Activated naive CD4-positive, alpha-beta T cell treated with anti-CD3 and anti-CD28 coated beads for 36 hours (primary cell): Measurements from ENCODE around the gene TEX51. TPM values are rescaled to one million over a fixed set of nuclear protein-coding genes. Genes with fewer than 3 reads are reported as not detected.

ENCODE experiments used
- CTCF ChIA-PET: fragments of 350-600 bp; sonication (Branson Sonifier 250); formaldehyde crosslinking; loops from one replicate; lab custom pipeline; 2021; ENCODE audit warnings: antibody characterized with exemption; lab: Charles Lee
- DNase-seq: peaks from one replicate; pipeline ENCODE4 v3.0.0-alpha.2; 2020
- H3K27ac Mint-ChIP-seq: one replicate; pipeline ENCODE4 v1.8.0; 2021; ENCODE audit warnings: mild to moderate bottlenecking, mixed read lengths
- H3K27me3 Mint-ChIP-seq: one replicate; pipeline ENCODE4 v1.8.0; 2021; ENCODE audit warnings: low read depth, mixed read lengths
- H3K36me3 Mint-ChIP-seq: one replicate; pipeline ENCODE4 v1.8.0; 2021; ENCODE audit warnings: low read depth, mixed read lengths
- H3K4me1 Mint-ChIP-seq: one replicate; pipeline ENCODE4 v1.8.0; 2021; ENCODE audit warnings: low read depth, mixed read lengths
- H3K4me3 Mint-ChIP-seq: one replicate; pipeline ENCODE4 v1.8.0; 2021; ENCODE audit warnings: mild to moderate bottlenecking, moderate library complexity, mixed read lengths
- H3K9me3 Mint-ChIP-seq: one replicate; pipeline ENCODE4 v1.8.0; 2021; ENCODE audit warnings: mixed read lengths
- intact Hi-C: fragments of 100-400 bp; cut with micrococcal nuclease; formaldehyde crosslinking; loops from one replicate; pipeline ENCODE4 v1.15.1; 2023
- total RNA-seq, 2 experiments: library from RNA; stranded (reverse); gene quantifications; one replicate each; pipeline ENCODE4 v1.2.3, GENCODE V29; 2021

The TEX51 gene
- total RNA-seq, 2 experiments from 2014 or later: not detected

DNA sequence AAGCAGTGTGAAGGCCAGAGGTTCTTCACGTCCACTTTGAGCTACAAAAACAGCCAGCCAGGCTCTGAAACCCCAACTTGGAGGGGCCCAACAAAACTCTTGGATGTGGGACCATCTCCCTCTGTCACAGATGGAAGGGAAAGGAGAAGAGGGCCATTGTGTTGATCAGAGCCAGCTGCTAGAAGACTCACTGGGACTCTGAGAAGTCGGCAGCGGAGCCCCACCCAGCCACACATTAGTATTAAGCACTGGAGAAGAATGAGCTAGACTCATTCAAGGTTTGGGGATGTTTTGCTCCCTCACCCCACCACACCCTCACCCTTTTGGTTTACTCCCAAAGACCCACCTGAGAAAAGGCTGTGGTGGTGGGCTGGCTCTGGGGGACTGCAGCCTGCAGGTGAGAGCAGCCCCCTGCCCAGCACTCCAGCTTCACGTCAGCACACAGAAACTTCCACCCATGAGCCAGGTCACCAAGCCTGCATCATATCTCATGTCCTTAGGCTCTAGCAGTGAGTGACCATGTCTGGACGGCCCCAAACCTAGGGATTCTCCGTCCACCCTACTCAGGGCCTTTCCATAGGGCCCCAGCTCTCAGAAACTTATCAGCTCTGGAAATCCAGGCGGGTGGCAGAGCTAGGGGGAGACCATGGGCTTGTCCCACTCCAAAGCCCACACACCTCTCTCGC is 12.6 kb downstream of the TEX51 start:
- no peaks in the 10 kb centered on the region for H3K36me3 Mint-ChIP-seq
- H3K27ac Mint-ChIP-seq: no peak overlapping the region
- no peak overlapping the region for H3K4me3 Mint-ChIP-seq
- no peaks in the 10 kb centered on the region for H3K9me3 Mint-ChIP-seq
- CTCF ChIA-PET: interaction anchor here (1.0 kb wide), 1 partner anchor 61 kb away, joined by 3 read pairs; no protein-coding TSS in a partner anchor
- DNase-seq: no peak
- no peaks in the 10 kb centered on the region for H3K27me3 Mint-ChIP-seq
- intact Hi-C loops: no loop called here
- H3K4me1 Mint-ChIP-seq: no peaks in the 10 kb centered on the region

DNA sequence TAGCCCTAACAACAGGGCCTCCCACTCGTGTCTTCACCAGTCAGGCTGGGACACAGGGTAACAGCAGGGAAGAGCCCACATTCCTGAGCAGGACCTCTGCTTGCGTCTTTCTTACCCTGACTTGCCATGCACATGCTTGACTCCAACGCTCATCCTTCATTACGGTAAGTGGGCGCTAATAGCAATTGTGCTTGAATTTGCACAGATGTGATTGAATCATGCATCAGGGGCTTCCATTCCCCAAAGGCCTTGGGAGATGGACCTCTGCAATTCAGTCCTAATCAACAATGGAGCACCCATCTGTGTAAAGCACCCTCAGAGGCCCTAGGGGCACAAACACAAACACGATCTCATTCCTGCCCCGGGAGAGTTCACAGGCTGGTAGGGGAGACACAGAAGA is 13.5 kb downstream of the TEX51 start:
- Mint-ChIP-seq H3K4me3 (no peak overlapping the region), H3K4me1 (no peaks in the 10 kb centered on the region), H3K9me3 (no peaks in the 10 kb centered on the region), H3K27me3 (no peaks in the 10 kb centered on the region), H3K36me3 (no peaks in the 10 kb centered on the region), H3K27ac (no peak overlapping the region)
- DNase-seq: no peak
- CTCF ChIA-PET: no interaction called here
- intact Hi-C loops: no loop called here

DNA sequence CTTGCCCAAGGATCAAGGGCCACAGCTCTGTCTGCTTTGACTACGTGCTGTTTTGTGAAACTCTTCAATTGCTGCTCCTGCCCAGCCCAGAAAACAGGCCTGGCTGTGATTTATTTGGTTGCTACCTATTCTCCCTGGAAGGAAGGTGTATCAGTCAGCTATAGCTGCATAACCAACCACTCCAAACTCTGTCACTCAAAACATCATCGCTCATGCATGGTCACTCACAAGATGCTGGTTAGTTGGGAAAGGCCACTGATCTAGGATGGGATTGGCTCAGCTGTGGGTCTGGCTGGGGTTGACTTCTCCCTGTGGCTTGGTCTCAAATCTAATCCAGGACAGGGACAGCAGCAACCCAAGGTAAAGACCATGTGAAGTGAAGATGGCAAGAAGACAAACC is 14.6 kb downstream of the TEX51 start:
- no peaks in the 10 kb centered on the region for H3K4me1 Mint-ChIP-seq
- no peak overlapping the region for H3K27ac Mint-ChIP-seq
- no peaks in the 10 kb centered on the region for H3K27me3 Mint-ChIP-seq
- H3K4me3 Mint-ChIP-seq: no peak overlapping the region
- CTCF ChIA-PET: no interaction called here
- intact Hi-C loops: no loop called here
- H3K9me3 Mint-ChIP-seq: no peaks in the 10 kb centered on the region
- H3K36me3 Mint-ChIP-seq: no peaks in the 10 kb centered on the region
- no peak for DNase-seq

DNA sequence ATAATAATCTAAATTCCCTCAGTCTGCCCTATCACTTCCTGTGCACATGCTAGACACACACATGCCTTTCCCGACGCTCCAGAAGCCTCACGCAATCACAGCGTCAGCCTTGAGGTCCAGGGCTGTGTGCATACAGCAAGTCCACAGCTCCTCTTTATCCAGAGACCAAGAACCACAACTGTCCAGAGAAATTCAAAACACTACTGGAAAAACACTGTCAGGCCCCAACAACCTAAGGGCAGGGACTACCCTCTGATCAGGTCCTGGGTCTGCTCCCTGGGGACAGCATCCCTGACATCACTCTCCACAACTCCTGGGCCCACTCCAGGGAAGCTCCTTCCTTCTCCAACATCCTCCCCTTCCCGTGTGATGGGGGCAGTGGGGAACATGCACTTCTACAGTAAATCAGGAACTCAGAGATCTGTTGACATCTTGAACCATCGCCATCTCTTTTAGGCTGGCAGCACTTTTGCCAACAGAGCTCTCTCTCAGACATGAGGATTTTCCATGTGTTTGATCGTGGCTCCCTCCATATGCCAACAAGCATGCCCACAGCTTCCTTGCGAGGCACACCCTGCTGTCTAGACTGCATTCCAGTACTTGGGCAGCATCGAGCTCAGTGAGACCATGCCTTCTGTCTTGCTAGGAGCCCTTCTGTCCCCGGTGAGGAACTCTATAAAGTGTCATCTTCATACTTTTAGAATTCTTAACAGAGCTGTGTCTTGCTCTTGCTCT is 15.4 kb downstream of the TEX51 start:
- CTCF ChIA-PET: interaction anchor here (1.1 kb wide), 1 partner anchor 58 kb away, joined by 3 read pairs; no protein-coding TSS in a partner anchor
- Mint-ChIP-seq H3K9me3 (no peaks in the 10 kb centered on the region), H3K36me3 (no peaks in the 10 kb centered on the region), H3K27ac (no peak overlapping the region), H3K4me3 (no peak overlapping the region), H3K4me1 (no peaks in the 10 kb centered on the region), H3K27me3 (no peaks in the 10 kb centered on the region)
- no peak for DNase-seq
- intact Hi-C loops: no loop called here

DNA sequence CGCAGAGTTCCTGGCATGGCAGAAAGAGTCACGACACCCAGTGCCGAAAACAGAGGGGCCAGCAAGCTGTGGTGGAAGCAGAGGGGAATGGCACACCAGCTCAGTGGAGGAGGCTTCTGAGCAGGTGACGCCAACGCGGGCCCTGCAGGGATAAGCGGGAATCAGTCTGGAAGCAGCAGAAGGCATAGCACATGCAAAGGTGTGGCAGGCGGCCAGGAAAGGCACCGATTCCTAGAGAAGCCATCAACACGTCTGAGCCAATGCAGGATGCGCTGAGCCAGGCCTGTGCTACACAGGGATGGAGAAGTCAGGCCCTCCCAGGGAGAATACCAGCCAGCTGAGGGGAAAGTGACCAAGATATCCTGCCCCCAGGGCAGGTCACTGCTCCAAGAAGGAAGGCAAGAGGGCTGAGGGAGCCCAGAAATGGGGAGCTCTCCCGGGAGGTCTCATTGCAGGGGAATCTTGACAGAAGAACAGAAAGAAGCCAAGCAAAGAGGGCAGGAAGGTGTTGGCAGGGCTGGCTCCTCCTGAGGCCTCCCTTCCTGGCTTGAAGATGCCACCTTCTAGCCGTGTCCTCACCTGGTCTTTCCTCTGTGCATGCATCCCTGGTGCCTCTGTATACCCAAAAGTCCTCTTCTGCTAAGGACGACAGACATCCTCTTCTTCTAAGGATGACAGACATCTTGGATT is 16.3 kb downstream of the TEX51 start:
- Mint-ChIP-seq H3K27ac (no peak overlapping the region), H3K4me1 (no peaks in the 10 kb centered on the region), H3K9me3 (no peaks in the 10 kb centered on the region), H3K36me3 (no peaks in the 10 kb centered on the region), H3K27me3 (no peaks in the 10 kb centered on the region), H3K4me3 (no peak overlapping the region)
- DNase-seq: no peak
- CTCF ChIA-PET: interaction anchor here (1.1 kb wide), 1 partner anchor 57 kb away, joined by 3 read pairs; no protein-coding TSS in a partner anchor
- intact Hi-C loops: no loop called here

DNA sequence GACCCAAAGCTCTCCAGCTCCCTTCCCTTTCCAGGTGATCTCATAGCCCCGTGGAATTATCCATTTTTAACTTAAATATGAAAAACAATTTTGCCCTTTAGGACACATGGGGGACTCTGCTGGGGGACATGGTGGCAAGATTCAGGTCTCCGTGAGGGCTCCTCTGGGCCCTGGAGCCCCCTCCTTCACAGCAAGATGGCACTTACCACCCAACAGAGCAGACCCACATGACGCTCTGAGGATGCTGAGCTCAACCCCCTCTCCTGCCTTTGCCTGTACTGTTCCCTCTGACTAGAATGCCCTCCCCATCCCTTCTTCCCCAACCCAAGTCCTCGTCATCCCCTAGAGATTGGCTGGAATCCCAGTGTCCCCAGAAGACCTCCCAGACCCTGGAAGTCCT is 17.2 kb downstream of the TEX51 start:
- H3K4me3 Mint-ChIP-seq: no peak overlapping the region
- intact Hi-C loops: no loop called here
- CTCF ChIA-PET: no interaction called here
- no peaks in the 10 kb centered on the region for H3K27me3 Mint-ChIP-seq
- H3K4me1 Mint-ChIP-seq: no peaks in the 10 kb centered on the region
- no peak overlapping the region for H3K27ac Mint-ChIP-seq
- H3K36me3 Mint-ChIP-seq: no peaks in the 10 kb centered on the region
- no peaks in the 10 kb centered on the region for H3K9me3 Mint-ChIP-seq
- no peak for DNase-seq

DNA sequence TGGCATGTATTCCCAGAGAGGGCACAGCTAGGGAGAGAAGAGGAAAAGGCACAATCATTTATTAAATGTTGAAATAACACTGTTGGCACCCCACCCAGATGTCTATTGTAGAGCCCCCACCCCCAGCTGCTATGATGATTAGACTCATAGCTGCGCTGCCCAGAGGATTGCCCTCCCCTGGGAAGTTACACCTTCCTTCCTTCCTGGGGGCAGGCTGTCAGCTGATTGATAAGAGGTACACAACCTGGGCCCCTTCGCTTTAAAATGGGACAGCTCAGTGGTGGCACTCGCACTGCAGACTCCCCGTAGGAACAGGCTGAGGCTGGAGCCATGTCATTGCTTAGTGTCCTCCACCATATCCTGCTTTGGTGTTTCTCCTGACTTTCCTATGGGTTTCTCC is 18.1 kb downstream of the TEX51 start:
- Mint-ChIP-seq H3K4me3 (no peak overlapping the region), H3K36me3 (no peaks in the 10 kb centered on the region), H3K9me3 (no peaks in the 10 kb centered on the region), H3K27me3 (no peaks in the 10 kb centered on the region), H3K4me1 (no peaks in the 10 kb centered on the region), H3K27ac (no peak overlapping the region)
- DNase-seq: no peak
- intact Hi-C loops: no loop called here
- CTCF ChIA-PET: interaction anchor here (1.1 kb wide), 1 partner anchor 54 kb away, joined by 3 read pairs; no protein-coding TSS in a partner anchor

DNA sequence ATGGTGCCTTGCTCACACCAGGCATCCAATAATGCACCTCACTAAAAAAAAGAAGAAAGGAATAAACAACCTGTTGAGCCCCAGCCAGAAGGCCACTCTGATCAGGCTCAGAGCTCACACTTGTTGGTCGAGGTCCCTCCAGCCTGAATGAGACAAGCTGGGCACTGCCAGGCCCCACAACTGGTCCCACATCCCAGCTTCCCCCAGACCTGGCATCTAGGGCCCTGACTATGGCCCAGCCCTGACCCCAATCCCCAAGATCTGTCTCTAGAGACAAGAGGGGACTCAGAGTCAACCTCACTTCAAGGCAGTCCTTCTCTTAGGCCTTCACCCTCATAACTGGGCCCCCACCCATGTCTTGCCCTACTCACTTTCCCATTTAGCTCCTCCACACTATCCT is 22.4 kb downstream of the TEX51 start:
- peaks cover 6% of the 10 kb centered on the region for H3K27me3 Mint-ChIP-seq
- no peak overlapping the region for H3K27ac Mint-ChIP-seq
- no peaks in the 10 kb centered on the region for H3K36me3 Mint-ChIP-seq
- H3K4me1 Mint-ChIP-seq: no peaks in the 10 kb centered on the region
- no peak overlapping the region for H3K4me3 Mint-ChIP-seq
- intact Hi-C loops: no loop called here
- DNase-seq: no peak
- CTCF ChIA-PET: interaction anchor here (0.6 kb wide), 1 partner anchor 36 kb away, joined by 3 read pairs; no protein-coding TSS in a partner anchor
- no peaks in the 10 kb centered on the region for H3K9me3 Mint-ChIP-seq

DNA sequence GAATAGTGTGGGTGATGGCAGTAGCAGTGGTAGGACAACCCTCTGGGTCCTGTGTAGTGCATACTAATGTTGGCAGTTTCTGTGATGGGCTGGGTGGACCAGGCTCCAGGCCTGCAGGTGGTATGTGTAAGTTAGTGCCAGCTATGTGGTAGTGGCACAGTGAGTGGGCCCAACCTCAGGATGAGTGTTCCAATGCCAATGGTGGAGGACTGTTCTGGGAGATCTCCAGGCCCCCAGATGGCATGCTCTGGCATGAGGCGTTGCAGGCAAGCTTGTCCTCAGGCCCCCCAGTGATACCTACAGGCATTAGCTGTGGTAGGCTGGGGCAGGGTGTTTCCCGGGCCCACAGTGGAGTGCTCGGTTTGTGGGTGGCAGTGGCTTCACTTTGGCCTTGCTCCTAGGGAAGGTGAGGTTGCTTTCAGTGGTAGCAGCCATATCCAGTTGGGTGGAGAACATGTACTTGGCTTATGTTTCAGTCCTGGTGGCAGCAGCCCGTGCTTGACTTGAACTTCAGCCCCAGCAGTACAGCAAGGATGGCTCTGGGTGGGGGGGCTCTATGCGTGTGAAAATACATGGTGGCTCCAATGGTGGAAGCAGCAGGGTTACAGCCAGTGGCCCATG is 32.4 kb downstream of the TEX51 start:
- CTCF ChIA-PET: interaction anchor here (0.8 kb wide), 1 partner anchor 174 kb away, joined by 3 read pairs; no protein-coding TSS in a partner anchor
- Mint-ChIP-seq H3K36me3 (no peaks in the 10 kb centered on the region), H3K4me3 (no peak overlapping the region), H3K27ac (no peak overlapping the region), H3K27me3 (peaks cover 6% of the 10 kb centered on the region), H3K4me1 (no peaks in the 10 kb centered on the region), H3K9me3 (no peaks in the 10 kb centered on the region)
- no peak for DNase-seq
- intact Hi-C loops: no loop called here

DNA sequence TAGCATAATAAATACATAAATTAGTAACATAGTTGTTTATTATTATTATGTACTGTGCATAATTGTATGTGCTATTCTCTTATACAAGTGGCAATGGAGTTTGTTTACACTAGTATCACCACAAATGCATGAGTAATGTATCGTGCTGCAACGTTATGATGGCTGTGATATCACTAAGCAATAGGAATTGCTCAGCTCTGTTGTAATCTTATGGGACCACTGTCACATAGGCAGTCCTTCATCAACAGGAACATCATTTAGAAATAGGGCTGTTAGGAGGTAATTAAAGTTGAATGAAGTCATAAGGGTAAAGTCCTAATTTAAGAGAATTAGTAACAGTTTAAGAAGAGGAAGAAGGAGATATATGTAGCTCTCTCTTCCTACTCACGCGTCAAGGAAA is 33.8 kb downstream of the TEX51 start:
- CTCF ChIA-PET: no interaction called here
- Mint-ChIP-seq H3K36me3 (no peaks in the 10 kb centered on the region), H3K27me3 (peaks cover 6% of the 10 kb centered on the region), H3K27ac (no peak overlapping the region), H3K9me3 (no peaks in the 10 kb centered on the region), H3K4me3 (no peak overlapping the region), H3K4me1 (no peaks in the 10 kb centered on the region)
- DNase-seq: no peak
- intact Hi-C loops: no loop called here

DNA sequence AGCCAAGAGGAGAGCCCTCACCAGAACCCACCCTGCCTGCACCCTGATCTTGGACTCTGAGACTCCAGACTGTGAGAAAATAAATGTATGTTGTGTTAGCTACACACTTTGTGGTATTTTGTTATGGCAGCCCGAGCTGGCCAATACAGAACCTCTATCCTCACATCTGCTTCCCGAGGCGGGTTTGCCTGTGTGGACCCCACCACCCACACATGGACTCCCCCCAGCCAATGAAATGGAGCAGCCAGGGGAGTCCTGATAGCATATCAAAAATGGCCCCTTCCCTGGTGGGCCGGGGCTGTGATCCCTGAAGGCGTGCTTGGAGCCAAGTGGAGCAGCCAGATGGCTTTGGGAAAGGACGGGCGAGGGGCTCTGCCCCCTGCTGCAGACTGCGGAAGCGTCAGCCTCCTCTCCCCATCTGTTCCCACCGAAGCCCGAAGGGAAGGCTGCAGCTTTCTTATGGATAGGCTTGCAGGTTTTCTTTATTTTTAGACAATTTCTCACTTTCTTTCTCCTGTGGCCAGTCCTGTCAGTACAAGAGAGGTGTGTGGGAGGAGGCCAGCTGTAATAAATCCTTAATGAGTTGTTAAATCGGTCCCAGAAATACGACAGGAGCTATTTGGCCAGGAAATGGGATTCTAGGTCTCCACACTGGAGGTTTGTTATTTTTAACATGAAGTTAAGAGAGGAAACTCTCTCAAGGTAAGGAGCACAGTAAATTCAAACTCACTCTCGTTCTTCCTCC is 34.4 kb downstream of the TEX51 start:
- H3K36me3 Mint-ChIP-seq: no peaks in the 10 kb centered on the region
- H3K27me3 Mint-ChIP-seq: peaks cover 10% of the 10 kb centered on the region
- intact Hi-C loops: no loop called here
- H3K27ac Mint-ChIP-seq: no peak overlapping the region
- DNase-seq: no peak
- no peaks in the 10 kb centered on the region for H3K4me1 Mint-ChIP-seq
- H3K4me3 Mint-ChIP-seq: no peak overlapping the region
- no peaks in the 10 kb centered on the region for H3K9me3 Mint-ChIP-seq
- CTCF ChIA-PET: no interaction called here

DNA sequence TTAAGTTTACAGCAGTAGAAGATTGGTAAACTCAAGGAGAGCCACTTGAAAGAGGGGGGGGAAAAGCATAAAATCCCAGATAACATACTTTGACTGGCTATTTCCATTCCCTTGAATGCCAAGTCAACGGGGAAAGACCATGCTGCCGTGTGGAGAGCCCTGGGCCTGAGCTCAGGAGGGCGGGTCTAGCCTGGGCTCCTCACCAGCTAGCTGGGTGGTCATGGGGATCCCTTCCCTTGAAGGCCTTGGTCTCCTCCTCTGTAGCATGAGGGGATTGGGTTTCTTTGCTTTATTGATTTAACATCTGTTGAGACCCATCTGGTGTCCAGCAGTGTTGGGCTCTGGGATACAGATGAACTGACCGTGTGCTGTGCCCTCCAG is 35.0 kb downstream of the TEX51 start:
- no peak overlapping the region for H3K27ac Mint-ChIP-seq
- CTCF ChIA-PET: no interaction called here
- H3K4me1 Mint-ChIP-seq: no peaks in the 10 kb centered on the region
- H3K4me3 Mint-ChIP-seq: no peak overlapping the region
- intact Hi-C loops: no loop called here
- DNase-seq: no peak
- no peaks in the 10 kb centered on the region for H3K9me3 Mint-ChIP-seq
- no peaks in the 10 kb centered on the region for H3K36me3 Mint-ChIP-seq
- peaks cover 12% of the 10 kb centered on the region for H3K27me3 Mint-ChIP-seq
